HUES48 (cell line): ENCODE results near the gene HOXA2.
A peak's percentile ranks its signal among the peaks of the same experiment; 100 is the strongest.

Experiments
- H3K27ac ChIP-seq: one replicate; pipeline ENCODE4 v1.7.0; 2013; ENCODE audit warnings: low read depth, low read length, inconsistent platforms
- H3K27me3 ChIP-seq: 2 replicates; pipeline ENCODE4 v1.6.1; 2013; ENCODE audit warnings: mild to moderate bottlenecking, low read length; ENCODE audit not compliant: control insufficient read depth, insufficient read depth
- H3K36me3 ChIP-seq: 2 replicates; pipeline ENCODE4 v1.6.1; 2013; ENCODE audit warnings: low read length; ENCODE audit not compliant: control insufficient read depth, insufficient read depth
- H3K4me1 ChIP-seq: 2 replicates; pipeline ENCODE4 v1.6.1; 2013; ENCODE audit warnings: mild to moderate bottlenecking, low read length; ENCODE audit not compliant: control insufficient read depth, insufficient read depth
- H3K4me3 ChIP-seq: 2 replicates; pipeline ENCODE4 v1.5.1; 2013; ENCODE audit warnings: mild to moderate bottlenecking, low read depth, low read length
- H3K9ac ChIP-seq: 2 replicates; pipeline ENCODE4 v1.6.1; 2013; ENCODE audit warnings: mild to moderate bottlenecking, low read depth, low read length, moderate library complexity
- H3K9me3 ChIP-seq: 2 replicates; pipeline ENCODE4 v1.6.1; 2013; ENCODE audit warnings: low read length; ENCODE audit not compliant: control insufficient read depth, insufficient read depth

HOXA2 gene

GRCh38 chr7:27107391-27108381 lies 5.2 kb upstream of the HOXA2 start:
- H3K4me1 ChIP-seq: peaks cover 12% of the 10 kb centered on the region; the same call in 1 of the 2 replicates
- no peaks in the 10 kb centered on the region for H3K9me3 ChIP-seq
- H3K27me3 ChIP-seq: peaks cover 100% of the 10 kb centered on the region
- H3K36me3 ChIP-seq: no peaks in the 10 kb centered on the region
- H3K27ac ChIP-seq: no peak overlapping the region
- no peak overlapping the region for H3K4me3 ChIP-seq
- no peak overlapping the region for H3K9ac ChIP-seq

GRCh38 chr7:27106901-27107240 lies 4.4 kb upstream of the HOXA2 start:
- Histone ChIP-seq H3K4me3 (no peak overlapping the region), H3K36me3 (no peaks in the 10 kb centered on the region), H3K4me1 (peaks cover 12% of the 10 kb centered on the region; the same call in 1 of the 2 replicates), H3K27ac (no peak overlapping the region), H3K9me3 (no peaks in the 10 kb centered on the region), H3K27me3 (peaks cover 100% of the 10 kb centered on the region), H3K9ac (no peak overlapping the region)

GRCh38 chr7:27106181-27106900 lies 3.9 kb upstream of the HOXA2 start:
- no peak overlapping the region for H3K27ac ChIP-seq
- H3K36me3 ChIP-seq: no peaks in the 10 kb centered on the region
- H3K4me3 ChIP-seq: no peak overlapping the region
- H3K27me3 ChIP-seq: peaks cover 100% of the 10 kb centered on the region
- no peaks in the 10 kb centered on the region for H3K9me3 ChIP-seq
- H3K9ac ChIP-seq: no peak overlapping the region
- peaks cover 15% of the 10 kb centered on the region; the same call in 1 of the 2 replicates for H3K4me1 ChIP-seq

GRCh38 chr7:27105301-27106031 lies 3.0 kb upstream of the HOXA2 start:
- H3K27me3 ChIP-seq: peaks cover 100% of the 10 kb centered on the region
- no peak overlapping the region for H3K27ac ChIP-seq
- H3K4me1 ChIP-seq: peaks cover 24% of the 10 kb centered on the region
- H3K9me3 ChIP-seq: no peaks in the 10 kb centered on the region
- H3K9ac ChIP-seq: no peak overlapping the region
- no peaks in the 10 kb centered on the region for H3K36me3 ChIP-seq
- no peak overlapping the region for H3K4me3 ChIP-seq

- Histone ChIP-seq H3K9me3 (no peaks in the 10 kb centered on the region), H3K4me3 (no peak overlapping the region), H3K36me3 (no peaks in the 10 kb centered on the region), H3K27ac (no peak overlapping the region), H3K27me3 (peaks cover 100% of the 10 kb centered on the region), H3K9ac (no peak overlapping the region), H3K4me1 (peaks cover 26% of the 10 kb centered on the region)
Measured at GRCh38 chr7:27104341-27105058, 2.0 kb upstream of the HOXA2 start.

GRCh38 chr7:27103489-27104226 lies 1.2 kb upstream of the HOXA2 start:
- H3K36me3 ChIP-seq: no peaks in the 10 kb centered on the region
- no peak overlapping the region for H3K9ac ChIP-seq
- H3K4me1 ChIP-seq: peaks cover 26% of the 10 kb centered on the region
- no peaks in the 10 kb centered on the region for H3K9me3 ChIP-seq
- H3K4me3 ChIP-seq: no peak overlapping the region
- no peak overlapping the region for H3K27ac ChIP-seq
- H3K27me3 ChIP-seq: peaks cover 100% of the 10 kb centered on the region

GRCh38 chr7:27101957-27102580 lies 414 bp downstream of the HOXA2 start:
- Histone ChIP-seq H3K27ac (no peak overlapping the region), H3K27me3 (peaks cover 100% of the 10 kb centered on the region), H3K9me3 (no peaks in the 10 kb centered on the region), H3K36me3 (no peaks in the 10 kb centered on the region), H3K9ac (no peak overlapping the region), H3K4me3 (no peak overlapping the region), H3K4me1 (peaks cover 32% of the 10 kb centered on the region)

- H3K36me3 ChIP-seq: no peaks in the 10 kb centered on the region
Measured at GRCh38 chr7:27101171-27101956, 1.1 kb downstream of the HOXA2 start.

GRCh38 chr7:27100694-27101170 lies 1.8 kb downstream of the HOXA2 start:
- peaks cover 100% of the 10 kb centered on the region for H3K27me3 ChIP-seq

More at GRCh38 chr7:27101171-27101956, 1.1 kb downstream of the HOXA2 start:
- H3K9ac ChIP-seq: no peak overlapping the region
- peaks cover 100% of the 10 kb centered on the region for H3K27me3 ChIP-seq
- H3K4me1 ChIP-seq: peaks cover 33% of the 10 kb centered on the region
- H3K9me3 ChIP-seq: no peaks in the 10 kb centered on the region
- 0 out of 2 replicates have a peak overlapping the region, but pooled peaks have one; percentile 29 for H3K4me3 ChIP-seq
- peak overlapping the region; percentile 32 for H3K27ac ChIP-seq

More at GRCh38 chr7:27100694-27101170, 1.8 kb downstream of the HOXA2 start:
- Histone ChIP-seq H3K9ac (no peak overlapping the region), H3K27ac (peak overlapping the region; percentile 32), H3K36me3 (no peaks in the 10 kb centered on the region), H3K9me3 (no peaks in the 10 kb centered on the region), H3K4me1 (peaks cover 29% of the 10 kb centered on the region), H3K4me3 (0 out of 2 replicates have a peak overlapping the region, but pooled peaks have one; percentile 29)
